Vagina (tissue), 2 donors: ENCODE measurements around the gene ZCCHC8.

ENCODE experiments used
- CTCF ChIP-seq, 3 experiments: fragments of 450-650 bp in 2 of 3; fragments of 200-600 bp in 1 of 3; sonication (generic) in 1 of 3; IDR thresholded peaks; one replicate each; pipeline ENCODE4 v1.5.1; 2017 to 2019; ENCODE audit warnings: antibody characterized with exemption in 3 of 3, mild to moderate bottlenecking in 2 of 3, moderate library complexity in 2 of 3
- POLR2A ChIP-seq, 2 donors: fragments of 450-650 bp; IDR thresholded peaks; one replicate each; pipeline ENCODE4 v1.6.1; 2017; ENCODE audit warnings: antibody characterized with exemption in 2 of 2, mild to moderate bottlenecking in 2 of 2, moderate library complexity in 2 of 2
- POLR2AphosphoS5 ChIP-seq, 2 donors: sonication (generic); formaldehyde crosslinking; IDR thresholded peaks; one replicate each; pipeline ENCODE4 v1.9.0; 2017; ENCODE audit warnings: antibody characterized with exemption in 2 of 2, mild to moderate bottlenecking in 2 of 2, low read depth in 1 of 2; ENCODE audit not compliant: insufficient read depth in 1 of 2

GRCh38 chr12:122513660-122514059 is 12.9 kb upstream of the ZCCHC8 start:
- no peak for TF ChIP-seq CTCF (IDR thresholded peaks at IDR 0.05)
- TF ChIP-seq POLR2A (IDR thresholded peaks at IDR 0.05) = no peak
- no peak for TF ChIP-seq POLR2AphosphoS5 (IDR thresholded peaks at IDR 0.05; ENCODE audit: insufficient read depth in 1 of 2, low read depth in 1 of 2)
